GM21786 (cell line): ENCODE data around the gene IPCEF1.
"Not testable (repeated sequence)": the region's sequence is repeated elsewhere in the genome, so short reads cannot be mapped to it uniquely, and the experiment has no call there.

ENCODE experiments used
- ATAC-seq: cut with Tn5 transposase; IDR thresholded peaks from one replicate; pipeline ENCODE4 v1.9.1; 2021; ENCODE audit not compliant: unreplicated experiment

IPCEF1 gene

GRCh38 chr6:154337406-154338005 lies 19.1 kb downstream of the IPCEF1 start:
- ATAC-seq = no peak

- not testable (repeated sequence) for ATAC-seq
Measured at GRCh38 chr6:154334147-154334546, 22.5 kb downstream of the IPCEF1 start.

DNA sequence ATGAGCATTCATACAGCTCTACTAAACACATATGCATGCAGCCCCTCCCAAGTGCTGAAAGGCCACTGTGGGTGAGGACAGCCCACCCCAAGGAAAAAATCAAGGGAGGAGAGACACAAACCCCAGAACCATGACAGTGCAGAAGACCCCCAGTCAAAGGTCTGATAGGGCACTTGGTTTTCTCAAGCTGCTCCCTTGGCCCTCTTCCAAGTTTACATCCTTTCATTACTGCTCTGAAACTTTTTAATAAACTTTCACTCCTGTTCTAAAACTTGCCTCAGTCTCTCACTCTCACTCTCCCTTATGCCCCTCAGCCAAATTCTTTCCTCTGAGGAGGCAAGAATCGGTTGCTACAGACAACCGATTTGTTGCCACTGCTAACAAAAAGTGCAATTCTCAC lies 24.9 kb downstream of the IPCEF1 start:
- ATAC-seq = no peak

DNA sequence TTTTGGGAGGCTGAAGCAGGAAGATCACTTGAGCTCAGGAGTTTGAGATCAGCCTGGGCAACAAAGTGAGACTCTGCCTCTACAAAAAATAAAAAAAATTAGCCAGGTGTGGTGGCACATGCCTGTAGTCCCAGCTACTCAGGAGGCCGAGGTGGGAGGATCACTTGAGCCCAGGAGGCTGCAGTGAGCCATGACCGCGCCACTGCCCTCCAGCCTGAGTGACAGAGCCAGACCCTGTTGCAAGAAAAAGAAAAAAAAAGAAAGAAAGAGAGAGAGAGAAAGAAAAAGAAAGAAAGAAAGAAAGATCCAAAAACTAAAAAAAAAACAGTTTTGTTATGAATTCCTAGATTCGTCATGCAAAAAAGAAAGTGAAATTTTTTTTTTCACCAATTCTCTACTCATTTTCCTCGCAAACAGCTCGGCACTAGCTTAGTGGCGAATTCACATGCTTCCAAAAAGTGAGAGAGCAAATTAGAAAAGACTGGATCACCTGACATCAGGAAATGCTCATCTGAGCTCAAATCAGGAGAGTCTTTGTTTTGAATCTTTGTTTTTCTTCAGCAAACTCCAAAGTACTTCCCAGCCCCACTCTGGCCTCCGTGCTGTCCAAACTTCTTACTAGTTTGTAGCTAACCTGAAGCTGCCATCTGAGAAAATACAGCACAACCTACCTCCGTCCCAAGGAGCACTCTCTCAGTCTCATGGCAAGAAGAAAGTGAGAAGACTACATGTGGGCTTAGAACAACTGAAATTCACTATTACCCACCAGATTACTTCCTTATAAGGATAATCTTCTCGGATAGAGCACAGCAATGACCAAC lies 27.0 kb downstream of the IPCEF1 start:
- no peak for ATAC-seq

DNA sequence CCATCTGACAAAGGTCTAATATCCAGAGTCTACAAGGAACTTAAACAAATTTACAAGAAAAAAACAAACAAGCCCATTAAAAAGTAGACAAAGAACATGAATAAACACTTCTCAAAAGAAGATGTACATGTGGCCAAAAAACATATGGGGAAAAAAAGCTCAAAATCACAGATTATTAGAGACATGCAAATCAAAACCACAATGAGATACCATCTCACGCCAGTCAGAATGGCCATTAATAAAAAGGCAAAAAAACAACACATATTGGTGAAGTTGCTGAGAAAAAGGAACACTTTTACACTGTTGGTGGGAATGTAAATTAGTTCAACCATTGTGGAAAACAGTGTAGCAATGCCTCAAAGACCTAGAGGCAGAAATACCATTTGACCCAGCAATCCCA lies 29.3 kb downstream of the IPCEF1 start:
- not testable (repeated sequence) for ATAC-seq

- ATAC-seq = no peak
Measured at GRCh38 chr6:154325142-154325541, 31.5 kb downstream of the IPCEF1 start.

- ATAC-seq = no peak
Measured at GRCh38 chr6:154320181-154320580, 36.4 kb downstream of the IPCEF1 start.

DNA sequence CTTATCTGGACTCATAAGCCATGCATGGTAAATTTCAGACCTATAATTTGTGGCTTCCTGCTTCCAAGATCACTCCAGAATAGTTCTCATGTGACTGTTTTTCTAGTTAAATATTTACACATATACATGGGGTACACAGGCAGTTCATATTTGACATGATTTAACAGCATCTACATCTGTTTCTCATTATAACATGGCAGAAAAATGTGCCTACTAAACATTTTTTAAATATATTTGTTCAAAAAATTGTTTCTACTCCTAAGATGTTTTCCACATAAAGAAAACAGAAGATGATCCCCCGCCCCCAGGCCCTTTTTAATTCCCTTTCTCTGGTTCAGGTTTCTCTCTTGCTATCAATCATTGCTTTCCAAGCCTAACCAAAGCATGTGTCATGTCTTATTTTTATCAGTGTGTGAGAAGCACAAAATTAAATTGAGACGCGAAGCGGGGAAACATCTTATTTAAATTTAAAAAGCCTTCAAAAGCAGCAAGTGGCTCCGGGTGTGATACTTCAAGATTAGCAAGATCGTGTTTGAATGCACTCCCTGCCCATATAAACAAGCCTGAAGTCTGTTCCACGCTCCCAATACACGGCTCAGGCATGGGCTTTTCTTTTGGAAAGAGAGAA lies 37.3 kb downstream of the IPCEF1 start:
- peak; percentile 61 for ATAC-seq

- ATAC-seq = peak; percentile 26
Measured at GRCh38 chr6:154318721-154319120, 37.9 kb downstream of the IPCEF1 start.

GRCh38 chr6:154316131-154316530 lies 40.5 kb downstream of the IPCEF1 start:
- no peak for ATAC-seq

- ATAC-seq = no peak
Measured at GRCh38 chr6:154314084-154314483, 42.5 kb downstream of the IPCEF1 start.

- ATAC-seq = no peak
Measured at GRCh38 chr6:154308986-154309385, 47.6 kb downstream of the IPCEF1 start.

GRCh38 chr6:154307696-154308425 lies 48.7 kb downstream of the IPCEF1 start:
- ATAC-seq = no peak

DNA sequence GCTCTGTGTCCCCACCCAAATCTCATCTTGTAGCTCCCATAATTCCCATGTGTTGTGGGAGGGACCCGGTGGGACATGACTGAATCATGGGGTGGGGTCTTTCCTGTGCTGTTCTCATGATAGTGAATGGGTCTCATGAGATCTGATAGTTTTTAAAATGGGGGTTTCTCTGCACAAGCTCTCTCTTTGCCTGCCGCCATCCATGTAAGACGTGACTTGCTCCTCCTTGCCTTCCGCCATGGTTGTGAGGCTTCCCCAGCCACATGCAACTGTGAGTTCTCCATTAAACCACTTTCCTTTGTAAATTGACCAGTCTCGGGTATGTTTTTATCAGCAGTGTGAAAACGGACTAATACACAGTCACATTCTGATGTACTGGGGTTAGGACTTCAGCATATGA lies 49.5 kb downstream of the IPCEF1 start:
- not testable (repeated sequence) for ATAC-seq

DNA sequence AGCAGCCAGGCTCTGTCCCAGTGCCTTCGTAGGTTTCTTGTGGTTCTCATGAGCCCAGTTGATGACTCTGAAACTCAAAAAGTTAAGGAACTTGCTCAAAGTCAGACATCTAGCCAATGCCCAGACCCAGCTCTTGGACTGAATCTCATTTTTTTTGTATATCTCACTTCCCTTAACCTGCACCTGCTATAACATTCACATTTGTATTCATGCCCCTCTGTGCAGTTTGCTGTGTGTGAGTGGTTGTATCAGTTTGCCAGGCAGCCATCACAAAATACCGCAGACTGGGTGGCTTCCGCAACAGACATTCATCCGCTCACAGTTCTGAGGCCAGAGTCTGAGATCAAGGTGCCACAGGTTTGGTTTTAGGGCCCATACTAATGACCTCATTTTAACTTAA lies 49.9 kb downstream of the IPCEF1 start:
- peak; percentile 55 for ATAC-seq

- no peak for ATAC-seq
Measured at GRCh38 chr6:154304191-154304590, 52.4 kb downstream of the IPCEF1 start.

DNA sequence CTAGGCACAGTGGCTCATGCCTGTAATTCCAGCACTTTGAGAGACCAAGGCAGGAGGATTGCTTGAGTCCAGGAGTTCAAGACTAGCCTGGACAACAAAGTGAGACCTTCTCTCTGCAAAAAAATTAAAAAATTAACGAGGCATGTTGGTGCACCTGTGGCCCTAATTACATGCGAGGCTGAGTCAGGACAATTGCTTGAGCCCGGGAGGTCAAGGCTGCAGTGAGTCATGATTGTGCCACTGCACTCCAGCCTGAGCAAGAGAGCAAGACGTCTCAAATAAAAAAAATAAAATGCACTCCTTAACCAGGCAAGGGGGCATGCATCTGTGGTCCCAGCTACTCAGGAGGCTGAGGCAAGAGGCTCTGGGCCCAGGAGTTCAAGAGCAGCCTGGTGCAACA lies 53.0 kb downstream of the IPCEF1 start:
- not testable (repeated sequence) for ATAC-seq

DNA sequence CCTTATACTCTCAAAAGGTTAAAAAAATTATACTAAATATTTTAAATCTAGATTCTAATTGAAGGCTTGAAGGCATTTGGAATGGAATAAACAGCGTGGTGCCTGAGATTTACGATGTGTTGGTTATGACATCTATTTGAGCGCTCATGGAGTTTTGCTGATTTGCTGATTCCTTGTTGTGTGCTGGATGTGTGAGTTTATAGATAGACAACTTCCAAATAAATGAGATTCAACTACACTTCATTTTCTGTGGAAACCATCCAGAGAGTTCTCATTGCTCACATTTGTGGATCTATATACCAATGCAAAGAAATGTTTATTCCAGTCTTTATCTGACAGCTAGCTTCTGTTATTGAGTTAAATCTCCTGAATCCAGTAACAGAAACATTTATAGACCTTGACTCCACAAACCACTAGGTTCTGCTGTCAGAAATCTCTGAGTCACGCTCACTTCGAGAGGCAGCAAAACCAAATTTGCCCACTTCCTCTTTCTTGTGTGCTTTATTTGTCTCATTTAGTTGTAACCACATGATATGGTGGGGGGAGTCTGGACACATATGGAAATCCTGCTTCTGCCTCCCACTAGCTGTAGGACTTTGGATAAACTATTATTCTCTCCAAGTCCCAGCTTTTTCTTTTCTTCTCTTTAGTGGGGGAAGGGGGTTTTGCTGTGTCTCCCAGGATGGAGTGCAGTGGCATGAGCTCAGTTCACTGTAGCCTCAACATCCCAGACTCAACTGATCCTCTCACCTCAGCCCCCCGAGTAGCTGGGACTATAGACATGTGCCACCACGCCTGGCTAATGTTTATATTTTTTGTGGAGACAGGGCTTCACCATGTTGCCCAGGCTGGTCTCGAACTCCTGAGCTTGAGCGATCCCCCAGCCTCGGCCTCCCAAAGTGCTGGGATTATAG lies 54.5 kb downstream of the IPCEF1 start:
- ATAC-seq = peak; percentile 88

- ATAC-seq = no peak
Measured at GRCh38 chr6:154301086-154301625, 55.4 kb downstream of the IPCEF1 start.

DNA sequence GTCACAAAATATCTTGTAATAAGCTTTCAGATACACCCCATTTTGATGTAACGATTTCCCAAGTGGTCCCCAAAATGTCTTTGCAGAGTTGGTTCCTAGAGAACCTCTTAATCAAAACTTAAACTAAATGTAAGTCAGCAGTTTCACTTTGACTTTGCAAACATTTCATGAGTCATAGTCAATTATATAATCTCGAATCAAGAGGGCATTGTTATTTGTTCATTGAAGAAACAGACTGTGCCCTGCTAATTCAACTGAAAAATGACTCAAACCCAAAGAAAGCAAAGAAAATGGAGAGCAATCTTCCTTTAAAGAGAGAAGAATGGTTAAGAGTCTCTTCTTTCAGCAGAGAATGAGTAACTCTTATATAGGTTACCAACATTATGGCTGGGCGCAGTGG lies 58.3 kb downstream of the IPCEF1 start:
- peak; percentile 38 for ATAC-seq
